ENCODE results near the gene CPM.

- TF ChIP-seq CTCF (IDR thresholded peaks at IDR 0.05) (no peak), POLR2A (IDR thresholded peaks at IDR 0.05; ENCODE audit: low read depth) (no peak), POLR2AphosphoS5 (IDR thresholded peaks at IDR 0.05) (no peak)
Observed at GRCh38 chr12:68970951-68971350, 38.0 kb upstream of the CPM start.
